ENCODE data around the gene MAD1L1.
"Not testable (repeated sequence)": the region's sequence is repeated elsewhere in the genome, so short reads cannot be mapped to it uniquely, and the experiment has no call there.

MAD1L1 gene

GRCh38 chr7:1872191-1873069, 360.3 kb downstream of the MAD1L1 start:
- DNase-seq (ENCODE audit: low read depth in 1 of 2, low spot score in 1 of 2): no peak

GRCh38 chr7:1869452-1870130, 363.2 kb downstream of the MAD1L1 start:
- no peak for DNase-seq (ENCODE audit: low read depth in 1 of 2, low spot score in 1 of 2)

- no peak for DNase-seq (ENCODE audit: low read depth in 1 of 2, low spot score in 1 of 2)
Observed at GRCh38 chr7:1868516-1869165, 364.1 kb downstream of the MAD1L1 start.

GRCh38 chr7:1867370-1868260, 365.1 kb downstream of the MAD1L1 start:
- no peak for DNase-seq (ENCODE audit: low read depth in 1 of 2, low spot score in 1 of 2)

GRCh38 chr7:1866601-1867000, 366.1 kb downstream of the MAD1L1 start:
- DNase-seq (ENCODE audit: low read depth in 1 of 2, low spot score in 1 of 2): no peak

- no peak for DNase-seq (ENCODE audit: low read depth in 1 of 2, low spot score in 1 of 2)
Observed at GRCh38 chr7:1865571-1866255, 367.0 kb downstream of the MAD1L1 start.

GRCh38 chr7:1865000-1865555, 367.7 kb downstream of the MAD1L1 start:
- DNase-seq (ENCODE audit: low read depth in 1 of 2, low spot score in 1 of 2): no peak

- no peak for DNase-seq (ENCODE audit: low read depth in 1 of 2, low spot score in 1 of 2)
Observed at GRCh38 chr7:1864161-1864940, 368.4 kb downstream of the MAD1L1 start.

- no peak for DNase-seq (ENCODE audit: low read depth in 1 of 2, low spot score in 1 of 2)
Observed at GRCh38 chr7:1863091-1863900, 369.4 kb downstream of the MAD1L1 start.

GRCh38 chr7:1862560-1862959, 370.2 kb downstream of the MAD1L1 start:
- no peak for DNase-seq (ENCODE audit: low read depth in 1 of 2, low spot score in 1 of 2)

GRCh38 chr7:1861799-1862458, 370.8 kb downstream of the MAD1L1 start:
- DNase-seq (ENCODE audit: low read depth in 1 of 2, low spot score in 1 of 2): no peak

- not testable (repeated sequence) for DNase-seq (ENCODE audit: low read depth in 1 of 2, low spot score in 1 of 2)
Observed at GRCh38 chr7:1860881-1861798, 371.6 kb downstream of the MAD1L1 start.

- DNase-seq (ENCODE audit: low read depth in 1 of 2, low spot score in 1 of 2): no peak
Observed at GRCh38 chr7:1859266-1860035, 373.3 kb downstream of the MAD1L1 start.

- DNase-seq (ENCODE audit: low read depth in 1 of 2, low spot score in 1 of 2): no peak
Observed at GRCh38 chr7:1858435-1859265, 374.1 kb downstream of the MAD1L1 start.

Data from stimulated activated CD4-positive, alpha-beta T cell treated with anti-CD3 and anti-CD28 coated beads, Interleukin-15, amount 100 ng/mL, for 1 hour (primary cell).